Breast epithelium (tissue), 4 donors: ENCODE data around the gene CENPT. TPM values are rescaled to one million over a fixed set of nuclear protein-coding genes. Genes with fewer than 3 reads are reported as not detected.
A peak's percentile ranks its signal among the peaks of the same experiment; 100 is the strongest.

ENCODE experiments used
- DNase-seq, 2 donors: peaks; one replicate each; pipeline ENCODE4 v3.0.0-alpha.2; 2019; ENCODE audit warnings: low spot score in 2 of 2
- H3K27ac ChIP-seq, 2 donors: fragments of 200-600 bp; sonication (generic) in 1 of 2; one replicate each; pipeline ENCODE4 v1.5.1; 2016 to 2019; ENCODE audit warnings: mild to moderate bottlenecking in 1 of 2
- H3K27me3 ChIP-seq, 2 donors: fragments of 200-600 bp; sonication (generic) in 1 of 2; one replicate each; pipeline versions ENCODE4 v1.5.1 to v1.6.0; 2017 to 2019; ENCODE audit warnings: control low read depth in 1 of 2, mild to moderate bottlenecking in 1 of 2
- H3K36me3 ChIP-seq: fragments of 200-600 bp; one replicate; pipeline ENCODE4 v1.5.1; 2019
- H3K4me1 ChIP-seq, 2 donors: fragments of 200-600 bp; sonication (generic); one replicate each; pipeline ENCODE4 v1.5.1; 2016 to 2019; ENCODE audit warnings: control low read depth in 1 of 2
- H3K4me3 ChIP-seq, 3 donors: fragments of 200-600 bp; sonication (generic); 1 replicate in 2 of 3; 2 replicates in 1 of 3; pipeline ENCODE4 v1.5.1; 2016 to 2019; ENCODE audit warnings: mild to moderate bottlenecking in 3 of 3, moderate library complexity in 2 of 3
- H3K9me3 ChIP-seq, 2 donors: fragments of 200-600 bp; sonication (generic) in 1 of 2; one replicate each; pipeline ENCODE4 v1.5.1; 2016 to 2019; ENCODE audit warnings: control low read depth in 1 of 2
- POLR2A ChIP-seq: fragments of 450-650 bp; IDR thresholded peaks from one replicate; pipeline ENCODE4 v1.6.1; 2016; ENCODE audit warnings: antibody characterized with exemption, mild to moderate bottlenecking, moderate library complexity
- POLR2AphosphoS5 ChIP-seq, 3 donors: sonication (generic); formaldehyde crosslinking; IDR thresholded peaks; one replicate each; pipeline ENCODE4 v1.6.1; 2017; ENCODE audit warnings: antibody characterized with exemption in 3 of 3
- intact Hi-C: fragments of 100-400 bp; cut with DNase I; formaldehyde crosslinking; loops from one replicate; pipeline ENCODE4 v1.15.1; 2023; ENCODE audit warnings: low total_unique reads
- total RNA-seq, 3 donors: library from RNA; depleted of rRNA; stranded (reverse); fragments of >200 nt; gene quantifications; one replicate each; pipeline ENCODE4 v1.1.0, GENCODE V29; 2016
- TF ChIP-seq, protein P1 (sequence below), 3 donors: fragments of 450-650 bp; IDR thresholded peaks; one replicate each; pipeline ENCODE4 v1.5.1; 2016 to 2017; ENCODE audit warnings: antibody characterized with exemption in 3 of 3, mild to moderate bottlenecking in 3 of 3, moderate library complexity in 3 of 3

Gene CENPT
- total RNA-seq, 3 donors from 2014 or later, result 35.0 to 52.0 (median 51.5) TPM

DNA sequence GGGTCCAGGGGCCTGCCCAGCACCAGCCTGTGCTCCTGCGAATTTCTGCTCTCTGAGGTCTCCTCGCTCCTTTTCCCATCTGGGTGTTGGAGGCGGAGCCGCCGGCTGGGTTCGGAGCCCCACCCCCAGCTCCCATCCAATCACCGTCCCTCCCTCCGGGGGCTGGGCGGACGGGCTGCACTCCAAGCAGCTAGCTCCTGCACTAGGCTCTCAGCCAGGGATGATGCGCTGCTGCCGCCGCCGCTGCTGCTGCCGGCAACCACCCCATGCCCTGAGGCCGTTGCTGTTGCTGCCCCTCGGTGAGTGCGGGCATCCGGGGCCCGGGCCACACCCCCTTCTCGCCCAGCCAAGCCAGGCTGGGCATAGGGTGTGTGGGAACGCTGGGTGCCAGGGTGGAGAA lies 37.2 kb upstream of the CENPT start, which contains the start of gene NRN1L:
Gene NRN1L (plus strand): TSS at position 202 of the 400 bp plus-strand sequence. CDS start 19 bp downstream, at position 221.
- H3K27me3 ChIP-seq, result no peaks in the 10 kb centered on the region
- peak within 1 kb of the TSS; percentile 9 to 52 (median 28) for H3K4me3 ChIP-seq
- TF ChIP-seq, protein P1, sequence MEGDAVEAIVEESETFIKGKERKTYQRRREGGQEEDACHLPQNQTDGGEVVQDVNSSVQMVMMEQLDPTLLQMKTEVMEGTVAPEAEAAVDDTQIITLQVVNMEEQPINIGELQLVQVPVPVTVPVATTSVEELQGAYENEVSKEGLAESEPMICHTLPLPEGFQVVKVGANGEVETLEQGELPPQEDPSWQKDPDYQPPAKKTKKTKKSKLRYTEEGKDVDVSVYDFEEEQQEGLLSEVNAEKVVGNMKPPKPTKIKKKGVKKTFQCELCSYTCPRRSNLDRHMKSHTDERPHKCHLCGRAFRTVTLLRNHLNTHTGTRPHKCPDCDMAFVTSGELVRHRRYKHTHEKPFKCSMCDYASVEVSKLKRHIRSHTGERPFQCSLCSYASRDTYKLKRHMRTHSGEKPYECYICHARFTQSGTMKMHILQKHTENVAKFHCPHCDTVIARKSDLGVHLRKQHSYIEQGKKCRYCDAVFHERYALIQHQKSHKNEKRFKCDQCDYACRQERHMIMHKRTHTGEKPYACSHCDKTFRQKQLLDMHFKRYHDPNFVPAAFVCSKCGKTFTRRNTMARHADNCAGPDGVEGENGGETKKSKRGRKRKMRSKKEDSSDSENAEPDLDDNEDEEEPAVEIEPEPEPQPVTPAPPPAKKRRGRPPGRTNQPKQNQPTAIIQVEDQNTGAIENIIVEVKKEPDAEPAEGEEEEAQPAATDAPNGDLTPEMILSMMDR (IDR thresholded peaks at IDR 0.05), result no peak
- TF ChIP-seq POLR2A (no peak), POLR2AphosphoS5 (IDR thresholded peaks at IDR 0.05) (peak in 2 of 3 donors; percentile 18 to 21)
- peak; percentile 80 to 87 for DNase-seq
- no peaks in the 10 kb centered on the region for H3K36me3 ChIP-seq
- H3K9me3 ChIP-seq, result no peaks in the 10 kb centered on the region
- peak within 1 kb of the TSS; percentile 27 to 63 for H3K27ac ChIP-seq
- no peaks in the 10 kb centered on the region for H3K4me1 ChIP-seq
- intact Hi-C loops, result no loop called here

- Histone ChIP-seq H3K27ac (peak overlapping the region in 1 of 2 donors; percentile 10), H3K36me3 (no peaks in the 10 kb centered on the region), H3K4me1 (no peaks in the 10 kb centered on the region), H3K27me3 (no peaks in the 10 kb centered on the region), H3K4me3 (no peak overlapping the region), H3K9me3 (no peaks in the 10 kb centered on the region)
- peak in 1 of 2 donors; percentile 49 for DNase-seq
- no peak for TF ChIP-seq POLR2A
- TF ChIP-seq, protein P1 (IDR thresholded peaks at IDR 0.05), result peak; percentile 63 to 76 (median 71)
- TF ChIP-seq POLR2AphosphoS5 (IDR thresholded peaks at IDR 0.05), result no peak
- intact Hi-C loops, result no loop called here
Observed at GRCh38 chr16:67883872-67884261, 36.4 kb upstream of the CENPT start.

GRCh38 chr16:67883146-67883871 lies 35.8 kb upstream of the CENPT start:
- H3K4me1 ChIP-seq, result no peaks in the 10 kb centered on the region
- peaks cover 2% of the 10 kb centered on the region for H3K36me3 ChIP-seq
- H3K9me3 ChIP-seq, result no peaks in the 10 kb centered on the region
- peak overlapping the region in 1 of 2 donors; percentile 10 for H3K27ac ChIP-seq
- no peak overlapping the region for H3K4me3 ChIP-seq
- DNase-seq, result no peak
- TF ChIP-seq, protein P1 (IDR thresholded peaks at IDR 0.05), result no peak
- TF ChIP-seq POLR2A (no peak), POLR2AphosphoS5 (IDR thresholded peaks at IDR 0.05) (no peak)
- intact Hi-C loops, result no loop called here
- no peaks in the 10 kb centered on the region for H3K27me3 ChIP-seq

DNA sequence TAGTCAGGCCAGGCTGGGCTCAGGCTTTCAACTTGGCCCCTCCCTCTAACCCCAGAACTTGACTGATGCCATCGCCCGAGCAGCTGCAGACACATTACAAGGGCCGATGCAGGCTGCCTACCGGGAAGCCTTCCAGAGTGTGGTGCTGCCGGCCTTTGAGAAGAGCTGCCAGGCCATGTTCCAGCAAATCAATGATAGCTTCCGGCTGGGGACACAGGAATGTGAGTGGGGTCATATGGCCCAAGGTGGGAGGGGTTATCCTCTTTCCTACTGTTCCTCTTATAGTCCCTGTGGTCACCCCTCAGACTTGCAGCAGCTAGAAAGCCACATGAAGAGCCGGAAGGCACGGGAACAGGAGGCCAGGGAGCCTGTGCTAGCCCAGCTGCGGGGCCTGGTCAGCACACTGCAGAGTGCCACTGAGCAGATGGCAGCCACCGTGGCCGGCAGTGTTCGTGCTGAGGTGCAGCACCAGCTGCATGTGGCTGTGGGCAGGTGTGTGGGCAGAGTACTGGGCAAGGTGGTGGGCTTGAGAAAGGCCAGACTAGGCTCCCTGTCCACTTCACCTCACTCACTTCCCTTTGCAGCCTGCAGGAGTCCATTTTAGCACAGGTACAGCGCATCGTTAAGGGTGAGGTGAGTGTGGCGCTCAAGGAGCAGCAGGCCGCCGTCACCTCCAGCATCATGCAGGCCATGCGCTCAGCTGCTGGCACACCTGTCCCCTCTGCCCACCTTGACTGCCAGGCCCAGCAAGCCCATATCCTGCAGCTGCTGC lies 35.1 kb upstream of the CENPT start:
- Histone ChIP-seq H3K27ac (no peak overlapping the region), H3K4me3 (no peak overlapping the region), H3K4me1 (no peaks in the 10 kb centered on the region), H3K36me3 (peaks cover 10% of the 10 kb centered on the region), H3K9me3 (no peaks in the 10 kb centered on the region), H3K27me3 (no peaks in the 10 kb centered on the region)
- DNase-seq, result no peak
- intact Hi-C loops, result no loop called here
- no peak for TF ChIP-seq POLR2A
- TF ChIP-seq, protein P1 (IDR thresholded peaks at IDR 0.05), result no peak
- TF ChIP-seq POLR2AphosphoS5 (IDR thresholded peaks at IDR 0.05), result no peak
